ENCODE results near the gene COL18A1. TPM values are rescaled to one million over a fixed set of nuclear protein-coding genes. Genes with fewer than 3 reads are reported as not detected.

COL18A1 gene
- total and polyA plus RNA-seq, 2 donors from 2014 or later = 150 to 316 TPM

- FAIRE-seq = no peak
- Histone ChIP-seq H3K36me3 (ENCODE audit: control insufficient read depth in 2 of 3, insufficient read depth in 3 of 3, low read length in 3 of 3) (peaks cover 10 to 34% (median 18%) of the 10 kb centered on the region in 3 donors), H3K4me1 (ENCODE audit: control insufficient read depth in 2 of 3, insufficient read depth in 2 of 3, low read depth in 1 of 3, low read length in 3 of 3) (peaks cover 0 to 29% (median 12%) of the 10 kb centered on the region in 3 donors), H3K4me3 (ENCODE audit: low read length in 3 of 3) (no peak overlapping the region), H3K27ac (ENCODE audit: low read depth in 2 of 2, low read length in 2 of 2) (no peak overlapping the region), H3K27me3 (ENCODE audit: control insufficient read depth, insufficient read depth, low read length) (peaks cover 2% of the 10 kb centered on the region), H3K9me3 (ENCODE audit: control insufficient read depth in 2 of 3, insufficient read depth in 1 of 3, low read length in 3 of 3) (peaks cover 0 to 2% (median 0%) of the 10 kb centered on the region in 3 donors), H3K9ac (ENCODE audit: low read length in 3 of 3) (no peak overlapping the region)
- no peak for DNase-seq
- intact Hi-C loops (cut with DNase I) = no loop called here
- TF ChIP-seq, protein P1, sequence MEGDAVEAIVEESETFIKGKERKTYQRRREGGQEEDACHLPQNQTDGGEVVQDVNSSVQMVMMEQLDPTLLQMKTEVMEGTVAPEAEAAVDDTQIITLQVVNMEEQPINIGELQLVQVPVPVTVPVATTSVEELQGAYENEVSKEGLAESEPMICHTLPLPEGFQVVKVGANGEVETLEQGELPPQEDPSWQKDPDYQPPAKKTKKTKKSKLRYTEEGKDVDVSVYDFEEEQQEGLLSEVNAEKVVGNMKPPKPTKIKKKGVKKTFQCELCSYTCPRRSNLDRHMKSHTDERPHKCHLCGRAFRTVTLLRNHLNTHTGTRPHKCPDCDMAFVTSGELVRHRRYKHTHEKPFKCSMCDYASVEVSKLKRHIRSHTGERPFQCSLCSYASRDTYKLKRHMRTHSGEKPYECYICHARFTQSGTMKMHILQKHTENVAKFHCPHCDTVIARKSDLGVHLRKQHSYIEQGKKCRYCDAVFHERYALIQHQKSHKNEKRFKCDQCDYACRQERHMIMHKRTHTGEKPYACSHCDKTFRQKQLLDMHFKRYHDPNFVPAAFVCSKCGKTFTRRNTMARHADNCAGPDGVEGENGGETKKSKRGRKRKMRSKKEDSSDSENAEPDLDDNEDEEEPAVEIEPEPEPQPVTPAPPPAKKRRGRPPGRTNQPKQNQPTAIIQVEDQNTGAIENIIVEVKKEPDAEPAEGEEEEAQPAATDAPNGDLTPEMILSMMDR (IDR thresholded peaks at IDR 0.05; ENCODE audit: borderline replicate concordance, extremely low read depth, insufficient read depth) = no peak
These were observed 70.2 kb downstream of the COL18A1 start for GRCh38 chr21:45475004-45475685.

DNA sequence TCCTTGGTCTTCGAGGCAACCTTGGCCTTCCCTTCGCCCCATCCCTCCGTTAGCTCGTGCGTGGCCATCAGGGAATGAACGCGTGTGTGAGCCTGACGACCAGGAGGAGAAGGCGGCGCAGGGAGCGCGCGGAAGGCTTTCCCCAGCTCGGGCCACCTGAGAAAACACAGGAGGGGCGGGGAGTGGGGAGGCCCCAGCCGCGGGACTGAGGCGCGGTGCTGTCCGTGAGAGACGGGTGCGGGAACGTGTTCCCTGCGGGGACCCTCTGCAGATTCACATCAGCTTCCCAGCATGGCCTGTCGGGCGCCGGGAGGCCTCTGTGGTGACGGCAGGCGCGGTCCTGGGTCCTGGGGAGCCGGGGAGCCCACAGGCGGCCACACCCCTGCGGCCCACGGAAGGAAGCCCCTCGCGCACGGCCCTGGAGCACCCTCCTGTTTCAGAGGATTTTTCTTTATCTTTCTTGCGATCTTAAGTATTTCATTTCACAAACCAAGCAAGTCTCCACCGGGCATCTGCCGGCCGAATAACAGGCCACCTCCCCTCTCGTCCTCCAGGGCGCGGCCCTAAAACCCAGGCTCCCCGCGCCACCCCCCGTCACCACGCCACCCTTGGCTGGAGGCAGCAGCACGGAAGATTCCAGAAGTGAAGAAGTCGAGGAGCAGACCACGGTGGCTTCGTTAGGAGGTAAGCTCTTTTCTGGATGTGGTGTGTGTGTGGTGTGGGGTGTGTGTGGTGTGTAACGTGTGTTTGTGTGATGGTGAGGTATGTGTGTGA, 71.0 kb downstream of the COL18A1 start:
- Histone ChIP-seq H3K9ac (ENCODE audit: low read length in 3 of 3) (no peak overlapping the region), H3K4me1 (ENCODE audit: control insufficient read depth in 2 of 3, insufficient read depth in 2 of 3, low read depth in 1 of 3, low read length in 3 of 3) (peaks cover 0 to 24% (median 4%) of the 10 kb centered on the region in 3 donors), H3K9me3 (ENCODE audit: control insufficient read depth in 2 of 3, insufficient read depth in 1 of 3, low read length in 3 of 3) (peaks cover 0 to 2% (median 0%) of the 10 kb centered on the region in 3 donors), H3K27ac (ENCODE audit: low read depth in 2 of 2, low read length in 2 of 2) (no peak overlapping the region), H3K36me3 (ENCODE audit: control insufficient read depth in 2 of 3, insufficient read depth in 3 of 3, low read length in 3 of 3) (peaks cover 10 to 34% (median 18%) of the 10 kb centered on the region in 3 donors), H3K27me3 (ENCODE audit: control insufficient read depth, insufficient read depth, low read length) (peaks cover 2% of the 10 kb centered on the region), H3K4me3 (ENCODE audit: low read length in 3 of 3) (no peak overlapping the region)
- DNase-seq (no peak), FAIRE-seq (no peak)
- intact Hi-C loops (cut with DNase I) = no loop called here
- TF ChIP-seq, protein P1 (IDR thresholded peaks at IDR 0.05; ENCODE audit: borderline replicate concordance, extremely low read depth, insufficient read depth) = no peak

DNA sequence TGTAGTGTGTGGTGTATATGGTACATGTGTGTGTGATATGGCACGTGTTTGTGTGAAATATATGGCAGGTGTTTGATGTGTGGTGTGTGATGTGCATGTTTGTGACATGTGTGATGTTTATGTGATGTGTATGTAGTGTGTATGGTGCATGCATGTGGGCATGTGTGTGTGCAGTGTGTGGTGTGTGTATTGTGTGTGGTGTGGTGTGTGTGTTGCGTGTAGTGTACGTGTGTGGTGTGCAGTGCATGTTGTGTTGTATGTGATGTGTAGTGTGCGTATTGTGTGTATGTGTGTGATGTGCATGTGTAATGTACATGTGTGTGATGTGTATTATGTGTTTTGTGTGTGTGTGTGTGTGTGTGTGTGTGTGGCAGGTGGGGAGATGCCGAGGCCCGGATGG, 71.6 kb downstream of the COL18A1 start:
- TF ChIP-seq, protein P1 (IDR thresholded peaks at IDR 0.05; ENCODE audit: borderline replicate concordance, extremely low read depth, insufficient read depth) = no peak
- no peak overlapping the region for H3K4me3 ChIP-seq (ENCODE audit: low read length in 3 of 3)
- peaks cover 0 to 2% (median 0%) of the 10 kb centered on the region in 3 donors for H3K9me3 ChIP-seq (ENCODE audit: control insufficient read depth in 2 of 3, insufficient read depth in 1 of 3, low read length in 3 of 3)
- no peak overlapping the region for H3K9ac ChIP-seq (ENCODE audit: low read length in 3 of 3)
- no peak for FAIRE-seq
- peaks cover 10 to 40% (median 22%) of the 10 kb centered on the region in 3 donors for H3K36me3 ChIP-seq (ENCODE audit: control insufficient read depth in 2 of 3, insufficient read depth in 3 of 3, low read length in 3 of 3)
- H3K27ac ChIP-seq (ENCODE audit: low read depth in 2 of 2, low read length in 2 of 2) = no peak overlapping the region
- intact Hi-C loops (cut with DNase I) = no loop called here
- H3K4me1 ChIP-seq (ENCODE audit: control insufficient read depth in 2 of 3, insufficient read depth in 2 of 3, low read depth in 1 of 3, low read length in 3 of 3) = peaks cover 0 to 18% (median 0%) of the 10 kb centered on the region in 3 donors
- H3K27me3 ChIP-seq (ENCODE audit: control insufficient read depth, insufficient read depth, low read length) = peaks cover 2% of the 10 kb centered on the region
- no peak for DNase-seq

Measured in kidney (tissue), 14 donors.